GM12801 (cell line): ENCODE results near the gene SRBD1.

ENCODE experiments used
- TF ChIP-seq, protein P1 (sequence below): IDR thresholded peaks from one replicate; pipeline ENCODE4 v1.5.1; 2011; ENCODE audit warnings: control low read depth; ENCODE audit not compliant: insufficient read length; ENCODE audit errors: extremely low read depth

SRBD1 gene

DNA sequence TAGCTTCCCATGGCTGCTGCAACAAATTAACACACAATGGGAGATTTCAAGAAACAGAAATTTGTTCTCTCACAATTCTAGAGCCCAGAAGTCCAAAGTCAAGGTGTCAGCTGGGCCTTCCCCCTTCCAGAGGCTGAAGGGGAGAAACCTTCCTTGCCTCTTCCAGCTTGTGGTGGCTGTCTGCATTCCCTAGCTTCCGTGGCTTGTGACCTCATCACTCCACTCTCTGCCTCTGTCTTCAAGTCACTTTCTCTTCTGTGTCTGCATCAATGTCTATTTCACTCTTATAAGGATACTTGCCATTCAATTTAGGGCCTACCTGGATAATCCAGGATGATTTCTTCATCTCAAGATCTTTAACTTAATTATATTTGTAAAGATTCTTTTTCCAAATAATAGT, 16.8 kb upstream of the SRBD1 start:
- TF ChIP-seq, protein P1, sequence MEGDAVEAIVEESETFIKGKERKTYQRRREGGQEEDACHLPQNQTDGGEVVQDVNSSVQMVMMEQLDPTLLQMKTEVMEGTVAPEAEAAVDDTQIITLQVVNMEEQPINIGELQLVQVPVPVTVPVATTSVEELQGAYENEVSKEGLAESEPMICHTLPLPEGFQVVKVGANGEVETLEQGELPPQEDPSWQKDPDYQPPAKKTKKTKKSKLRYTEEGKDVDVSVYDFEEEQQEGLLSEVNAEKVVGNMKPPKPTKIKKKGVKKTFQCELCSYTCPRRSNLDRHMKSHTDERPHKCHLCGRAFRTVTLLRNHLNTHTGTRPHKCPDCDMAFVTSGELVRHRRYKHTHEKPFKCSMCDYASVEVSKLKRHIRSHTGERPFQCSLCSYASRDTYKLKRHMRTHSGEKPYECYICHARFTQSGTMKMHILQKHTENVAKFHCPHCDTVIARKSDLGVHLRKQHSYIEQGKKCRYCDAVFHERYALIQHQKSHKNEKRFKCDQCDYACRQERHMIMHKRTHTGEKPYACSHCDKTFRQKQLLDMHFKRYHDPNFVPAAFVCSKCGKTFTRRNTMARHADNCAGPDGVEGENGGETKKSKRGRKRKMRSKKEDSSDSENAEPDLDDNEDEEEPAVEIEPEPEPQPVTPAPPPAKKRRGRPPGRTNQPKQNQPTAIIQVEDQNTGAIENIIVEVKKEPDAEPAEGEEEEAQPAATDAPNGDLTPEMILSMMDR, result no peak

- TF ChIP-seq, protein P1, result no peak
These were observed 15.5 kb upstream of the SRBD1 start for GRCh38 chr2:45626387-45627221.

- TF ChIP-seq, protein P1, result no peak
These were observed 14.8 kb upstream of the SRBD1 start for GRCh38 chr2:45625824-45626223.

GRCh38 chr2:45623098-45623497, 12.0 kb upstream of the SRBD1 start:
- TF ChIP-seq, protein P1, result no peak

DNA sequence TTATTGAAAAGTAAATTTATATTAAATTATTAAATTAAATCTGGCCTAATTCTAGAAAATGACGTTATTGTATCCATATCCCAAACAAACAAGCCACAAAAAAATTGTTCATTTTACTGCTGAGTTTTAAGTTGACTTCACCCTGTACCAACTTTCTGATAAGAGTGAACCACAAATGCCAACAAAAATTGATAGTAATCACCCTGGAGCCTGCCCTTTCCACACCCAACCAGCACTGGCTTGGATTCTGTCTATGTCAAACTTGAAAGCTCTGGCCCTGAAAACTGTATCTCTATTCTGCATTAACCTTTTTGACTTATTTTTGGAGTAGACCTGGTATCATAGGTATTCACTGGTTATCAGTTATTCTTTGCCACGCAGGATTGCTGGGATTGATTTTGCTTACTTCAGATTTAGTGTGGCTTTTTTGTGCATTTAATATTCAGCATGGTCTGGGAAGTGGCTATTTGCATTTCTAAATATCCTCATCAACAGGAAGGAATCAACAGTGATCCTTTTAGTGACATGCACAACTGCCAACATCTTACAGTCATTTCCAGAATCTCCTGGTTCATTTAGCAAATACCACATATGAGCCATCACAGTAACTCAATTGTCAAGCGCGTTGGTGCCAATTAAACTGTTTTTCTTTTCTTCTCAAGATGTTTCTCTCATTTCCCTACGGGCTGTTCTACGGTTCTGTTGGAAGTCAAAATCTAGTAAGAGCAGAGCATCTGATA, 11.4 kb upstream of the SRBD1 start:
- TF ChIP-seq, protein P1, result no peak

DNA sequence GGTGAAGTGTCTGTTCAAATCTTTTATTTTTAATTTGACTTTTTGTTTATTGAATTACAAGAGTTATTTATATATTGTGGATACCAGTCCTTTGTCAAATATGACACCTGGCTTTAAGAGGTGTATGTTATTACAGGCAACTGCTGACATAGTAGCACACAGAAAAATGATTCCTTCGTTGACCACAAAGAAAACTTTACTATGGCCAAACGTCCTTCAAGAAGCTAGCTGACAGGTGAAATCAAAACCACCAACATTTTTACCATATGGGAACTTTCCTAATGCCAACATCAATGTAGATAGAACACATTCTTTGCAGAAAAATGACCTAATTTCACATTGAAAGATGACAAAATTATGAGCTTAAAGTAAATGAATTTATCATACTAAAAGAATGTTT, 6.4 kb upstream of the SRBD1 start:
- TF ChIP-seq, protein P1, result no peak

- TF ChIP-seq, protein P1, result no peak
These were observed 5.8 kb upstream of the SRBD1 start for GRCh38 chr2:45616658-45617411.
